ENCODE data around the gene NUP93. TPM values are rescaled to one million over a fixed set of nuclear protein-coding genes. Genes with fewer than 3 reads are reported as not detected.

Gene NUP93
- total and polyA plus RNA-seq, 2 donors (not counting 3 experiments of a cell fraction or from before 2014, with no cell fraction given): 62.3 to 124 TPM

DNA sequence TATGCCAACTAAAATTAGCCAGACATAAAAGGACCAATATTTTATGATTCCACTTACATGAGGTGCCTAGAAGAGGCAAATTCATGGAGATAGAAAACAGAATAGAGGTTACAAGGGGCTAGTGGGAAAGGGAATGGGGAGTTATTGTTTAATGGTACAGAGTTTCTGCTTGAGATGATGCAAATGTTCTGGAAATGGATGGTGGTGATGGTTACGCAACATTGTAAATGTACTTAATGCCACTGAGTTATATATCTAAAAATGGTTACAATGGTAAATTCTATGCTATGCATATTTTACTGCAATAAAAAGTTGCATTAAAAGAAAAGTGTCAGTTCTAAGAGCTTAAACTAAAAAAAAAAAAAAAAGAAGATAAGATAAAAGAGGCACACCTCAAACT is 29.7 kb upstream of the NUP93 start:
- no peak for FAIRE-seq
- Histone ChIP-seq H3K27me3 (ENCODE audit: control insufficient read depth in 2 of 2, insufficient read depth in 2 of 2, low read length in 2 of 2) (no peaks in the 10 kb centered on the region), H3K9me3 (replicated peaks; ENCODE audit: control insufficient read depth, insufficient read depth, low read length) (no peaks in the 10 kb centered on the region), H3K27ac (ENCODE audit: insufficient read depth, low read depth, low read length) (no peak overlapping the region), H3K36me3 (ENCODE audit: control insufficient read depth in 2 of 2, extremely low read depth in 1 of 2, insufficient read depth in 2 of 2, low read length in 2 of 2) (no peaks in the 10 kb centered on the region), H3K4me2 (ENCODE audit: insufficient read depth, low read length) (no peak overlapping the region), H3K79me2 (ENCODE audit: control insufficient read depth, insufficient read depth, low read length) (no peaks in the 10 kb centered on the region), H3K4me1 (ENCODE audit: control insufficient read depth, extremely low read depth, insufficient read depth, low read length) (no peaks in the 10 kb centered on the region), H2AFZ (ENCODE audit: low read depth, low read length) (no peak overlapping the region), H3K9ac (replicated peaks; ENCODE audit: extremely low read depth, insufficient read depth, low read length) (no peak overlapping the region), H3K9me1 (replicated peaks; ENCODE audit: control insufficient read depth, extremely low read depth, insufficient read depth, low read length) (no peaks in the 10 kb centered on the region), H3K4me3 (replicated peaks in 1 of 3; ENCODE audit: insufficient read depth in 1 of 3, low read depth in 1 of 3, low read length in 3 of 3) (no peak overlapping the region), H4K20me1 (replicated peaks; ENCODE audit: control insufficient read depth, extremely low read depth, insufficient read depth, low read length) (no peaks in the 10 kb centered on the region)
- no peak for DNase-seq (ENCODE audit: low read depth, low spot score)
- CTCF ChIA-PET: interaction anchor here (0.5 to 4.3 kb wide), 14 partner anchors 10 to 1654 kb away, joined by 3 to 142 read pairs (median 12); no protein-coding TSS in a partner anchor
- BruUV-seq (replicated peaks): no TSS peak
- POLR2A ChIA-PET: no interaction called here
- dilution Hi-C loops (cut with MboI; ENCODE audit: extremely low pct_ligation_motif_present, low sequenced_read_pairs) (no loop called here), intact Hi-C loops (cut with micrococcal nuclease) (loop anchor here (10.0 kb wide), 2 partner anchors 225 to 385 kb away; no protein-coding TSS in a partner anchor)
- no peak for TF ChIP-seq POLR2A (IDR thresholded peaks at IDR 0.05; ENCODE audit: low read depth, low read length)
- TF ChIP-seq JUN (IDR thresholded peaks at IDR 0.05; ENCODE audit: borderline replicate concordance, insufficient read depth, insufficient read length, low read depth): no peak
- TF ChIP-seq, protein P1, sequence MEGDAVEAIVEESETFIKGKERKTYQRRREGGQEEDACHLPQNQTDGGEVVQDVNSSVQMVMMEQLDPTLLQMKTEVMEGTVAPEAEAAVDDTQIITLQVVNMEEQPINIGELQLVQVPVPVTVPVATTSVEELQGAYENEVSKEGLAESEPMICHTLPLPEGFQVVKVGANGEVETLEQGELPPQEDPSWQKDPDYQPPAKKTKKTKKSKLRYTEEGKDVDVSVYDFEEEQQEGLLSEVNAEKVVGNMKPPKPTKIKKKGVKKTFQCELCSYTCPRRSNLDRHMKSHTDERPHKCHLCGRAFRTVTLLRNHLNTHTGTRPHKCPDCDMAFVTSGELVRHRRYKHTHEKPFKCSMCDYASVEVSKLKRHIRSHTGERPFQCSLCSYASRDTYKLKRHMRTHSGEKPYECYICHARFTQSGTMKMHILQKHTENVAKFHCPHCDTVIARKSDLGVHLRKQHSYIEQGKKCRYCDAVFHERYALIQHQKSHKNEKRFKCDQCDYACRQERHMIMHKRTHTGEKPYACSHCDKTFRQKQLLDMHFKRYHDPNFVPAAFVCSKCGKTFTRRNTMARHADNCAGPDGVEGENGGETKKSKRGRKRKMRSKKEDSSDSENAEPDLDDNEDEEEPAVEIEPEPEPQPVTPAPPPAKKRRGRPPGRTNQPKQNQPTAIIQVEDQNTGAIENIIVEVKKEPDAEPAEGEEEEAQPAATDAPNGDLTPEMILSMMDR (IDR thresholded peaks at IDR 0.05; ENCODE audit: extremely low read depth in 1 of 2, insufficient read depth in 1 of 2, low read depth in 1 of 2, low read length in 2 of 2): no peak
- no peak for TF ChIP-seq EZH2 (IDR thresholded peaks at IDR 0.05; ENCODE audit: borderline replicate concordance, low read depth, low read length, severe bottlenecking)

DNA sequence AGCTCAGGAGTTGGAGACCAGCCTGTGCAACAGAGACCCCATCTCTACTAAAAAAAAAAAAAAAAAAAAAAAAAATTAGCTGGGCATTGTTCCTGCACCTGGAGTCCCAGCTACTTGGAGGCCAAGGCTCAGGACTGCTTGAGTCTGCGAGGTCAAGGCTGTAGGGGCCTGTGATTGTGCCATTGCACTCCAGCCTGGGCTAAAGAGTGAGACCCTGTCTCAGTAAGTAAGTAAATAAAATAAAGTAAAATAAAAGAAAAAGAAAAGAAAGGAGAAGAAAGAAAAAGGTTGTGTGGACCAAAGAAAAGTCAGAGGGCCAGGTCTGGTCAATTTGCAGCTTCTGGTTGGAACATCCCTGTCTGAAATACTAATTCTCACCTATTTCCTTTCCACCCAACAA is 29.3 kb upstream of the NUP93 start:
- DNase-seq (ENCODE audit: low read depth, low spot score) (no peak), FAIRE-seq (no peak)
- Histone ChIP-seq H3K79me2 (ENCODE audit: control insufficient read depth, insufficient read depth, low read length) (no peaks in the 10 kb centered on the region), H3K36me3 (ENCODE audit: control insufficient read depth in 2 of 2, extremely low read depth in 1 of 2, insufficient read depth in 2 of 2, low read length in 2 of 2) (no peaks in the 10 kb centered on the region), H3K4me1 (ENCODE audit: control insufficient read depth, extremely low read depth, insufficient read depth, low read length) (no peaks in the 10 kb centered on the region), H4K20me1 (replicated peaks; ENCODE audit: control insufficient read depth, extremely low read depth, insufficient read depth, low read length) (no peaks in the 10 kb centered on the region), H3K27ac (ENCODE audit: insufficient read depth, low read depth, low read length) (no peak overlapping the region), H3K9me1 (replicated peaks; ENCODE audit: control insufficient read depth, extremely low read depth, insufficient read depth, low read length) (no peaks in the 10 kb centered on the region), H3K4me2 (ENCODE audit: insufficient read depth, low read length) (no peak overlapping the region), H3K9me3 (replicated peaks; ENCODE audit: control insufficient read depth, insufficient read depth, low read length) (no peaks in the 10 kb centered on the region), H3K4me3 (replicated peaks in 1 of 3; ENCODE audit: insufficient read depth in 1 of 3, low read depth in 1 of 3, low read length in 3 of 3) (no peak overlapping the region), H3K27me3 (ENCODE audit: control insufficient read depth in 2 of 2, insufficient read depth in 2 of 2, low read length in 2 of 2) (no peaks in the 10 kb centered on the region), H3K9ac (replicated peaks; ENCODE audit: extremely low read depth, insufficient read depth, low read length) (no peak overlapping the region), H2AFZ (ENCODE audit: low read depth, low read length) (no peak overlapping the region)
- intact Hi-C loops (cut with micrococcal nuclease): loop anchor here (10.0 kb wide), 2 partner anchors 226 to 386 kb away; no protein-coding TSS in a partner anchor
- POLR2A ChIA-PET: interaction anchor here (1.4 kb wide), 1 partner anchor 83 kb away, joined by 3 read pairs; no protein-coding TSS in a partner anchor
- TF ChIP-seq GATA2 (IDR thresholded peaks at IDR 0.05; ENCODE audit: insufficient read depth, insufficient read length, low read depth, low read length): no peak
- TF ChIP-seq EZH2 (IDR thresholded peaks at IDR 0.05; ENCODE audit: borderline replicate concordance, low read depth, low read length, severe bottlenecking): no peak
- no peak for TF ChIP-seq MYC (IDR thresholded peaks at IDR 0.05; ENCODE audit: low read depth, low read length)
- CTCF ChIA-PET: interaction anchor here (0.6 to 4.3 kb wide), 20 partner anchors 10 to 1653 kb away, joined by 3 to 142 read pairs (median 7); partner anchors contain the start of genes MT1A and MT1E
- no TSS peak for BruUV-seq (replicated peaks)
- dilution Hi-C loops (cut with MboI; ENCODE audit: extremely low pct_ligation_motif_present, low sequenced_read_pairs): no loop called here
